Activated CD4-positive, alpha-beta memory T cell treated with anti-CD3 and anti-CD28 coated beads for 36 hours (primary cell): Measurements from ENCODE around the gene MAGI3. TPM values are rescaled to one million over a fixed set of nuclear protein-coding genes. Genes with fewer than 3 reads are reported as not detected.
"Not testable (repeated sequence)": the region's sequence is repeated elsewhere in the genome, so short reads cannot be mapped to it uniquely, and the experiment has no call there.

Source experiments
- CTCF ChIA-PET: fragments of 350-600 bp; sonication (Branson Sonifier 250); formaldehyde crosslinking; loops from one replicate; lab custom pipeline; 2021; ENCODE audit warnings: antibody characterized with exemption, inconsistent platforms; lab: Charles Lee
- POLR2A ChIA-PET: fragments of 350-600 bp; sonication (Branson Sonifier 250); formaldehyde crosslinking; loops from one replicate; lab custom pipeline; 2021; ENCODE audit warnings: antibody characterized with exemption; lab: Charles Lee
- DNase-seq: peaks from one replicate; pipeline ENCODE4 v3.0.0-alpha.2; 2020
- H3K27ac Mint-ChIP-seq: one replicate; pipeline ENCODE4 v1.8.0; 2021; ENCODE audit warnings: mixed read lengths
- H3K27me3 Mint-ChIP-seq: one replicate; pipeline ENCODE4 v1.8.0; 2021; ENCODE audit warnings: mixed read lengths
- H3K36me3 Mint-ChIP-seq: one replicate; pipeline ENCODE4 v1.8.0; 2021; ENCODE audit warnings: mixed read lengths
- H3K4me1 Mint-ChIP-seq: one replicate; pipeline ENCODE4 v1.8.0; 2021; ENCODE audit warnings: low read depth, mixed read lengths
- H3K4me3 Mint-ChIP-seq: one replicate; pipeline ENCODE4 v1.8.0; 2021; ENCODE audit warnings: mild to moderate bottlenecking, mixed read lengths
- H3K9me3 Mint-ChIP-seq: one replicate; pipeline ENCODE4 v1.8.0; 2021; ENCODE audit warnings: mixed read lengths
- intact Hi-C: fragments of 100-400 bp; cut with micrococcal nuclease; formaldehyde crosslinking; loops from one replicate; pipeline ENCODE4 v1.15.1; 2023
- total RNA-seq, 2 experiments: library from RNA; stranded (reverse); gene quantifications; one replicate each; pipeline ENCODE4 v1.2.3, GENCODE V29; 2021

The MAGI3 gene
- total RNA-seq, 2 experiments from 2014 or later: 7.3 to 7.4 TPM

DNA sequence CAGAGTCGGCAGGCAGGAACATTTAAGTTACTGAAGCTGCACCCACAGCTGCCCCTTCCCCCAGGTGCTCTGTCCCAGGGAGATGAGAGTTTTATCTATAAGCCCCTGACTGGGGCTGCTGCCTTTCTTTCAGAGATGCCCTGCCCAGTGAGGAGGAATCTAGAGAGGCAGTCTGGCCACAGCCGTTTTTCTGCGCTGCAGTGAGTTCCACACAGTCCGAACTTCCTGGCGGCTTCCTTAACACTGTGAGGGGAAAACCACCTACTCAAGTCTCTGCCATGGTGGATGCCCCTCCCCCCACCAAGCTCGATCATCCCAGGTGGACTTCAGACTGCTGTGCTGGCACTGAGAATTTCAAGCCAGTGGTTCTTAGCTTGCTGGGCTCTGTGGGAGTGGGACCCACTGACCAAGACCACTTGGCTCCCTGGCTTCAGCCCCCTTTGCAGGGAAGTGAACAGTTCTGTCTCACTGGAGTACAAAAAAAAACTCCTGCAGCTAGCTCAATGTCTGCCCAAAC lies 185.5 kb downstream of the MAGI3 start:
- intact Hi-C loops: not testable (repeated sequence)

DNA sequence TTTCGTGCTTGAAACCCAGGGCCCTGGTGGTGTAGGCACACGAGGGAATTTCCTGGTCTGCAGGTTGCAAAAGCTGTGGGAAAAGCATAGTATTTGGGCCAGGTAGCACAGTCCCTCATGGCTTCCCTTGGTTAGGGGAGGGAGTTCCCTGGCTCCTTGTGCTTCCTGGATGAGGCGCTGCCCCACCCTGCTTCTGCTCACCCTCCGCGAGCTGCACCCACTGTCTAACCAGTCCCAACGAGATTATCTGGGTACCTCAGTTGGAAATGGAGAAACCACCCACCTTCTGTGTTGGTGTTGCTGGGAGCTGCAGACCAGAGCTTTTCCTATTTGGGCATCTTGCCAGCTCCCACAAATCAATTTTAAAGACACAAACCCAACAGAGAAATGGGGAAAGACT lies 186.0 kb downstream of the MAGI3 start:
- Mint-ChIP-seq H3K9me3 (peaks cover 16% of the 10 kb centered on the region), H3K4me1 (no peaks in the 10 kb centered on the region), H3K36me3 (peaks cover 12% of the 10 kb centered on the region), H3K27ac (no peak overlapping the region), H3K4me3 (no peak overlapping the region), H3K27me3 (no peaks in the 10 kb centered on the region)
- CTCF ChIA-PET: no interaction called here
- intact Hi-C loops: no loop called here
- POLR2A ChIA-PET: no interaction called here
- DNase-seq: no peak

More for the DNA sequence above, 185.5 kb downstream of the MAGI3 start:
- H3K9me3 Mint-ChIP-seq: peaks cover 20% of the 10 kb centered on the region
- CTCF ChIA-PET, H3K4me3 Mint-ChIP-seq, H3K4me1 Mint-ChIP-seq, DNase-seq, POLR2A ChIA-PET, H3K27me3 Mint-ChIP-seq, H3K27ac Mint-ChIP-seq: not testable (repeated sequence)
- peaks cover 13% of the 10 kb centered on the region for H3K36me3 Mint-ChIP-seq

DNA sequence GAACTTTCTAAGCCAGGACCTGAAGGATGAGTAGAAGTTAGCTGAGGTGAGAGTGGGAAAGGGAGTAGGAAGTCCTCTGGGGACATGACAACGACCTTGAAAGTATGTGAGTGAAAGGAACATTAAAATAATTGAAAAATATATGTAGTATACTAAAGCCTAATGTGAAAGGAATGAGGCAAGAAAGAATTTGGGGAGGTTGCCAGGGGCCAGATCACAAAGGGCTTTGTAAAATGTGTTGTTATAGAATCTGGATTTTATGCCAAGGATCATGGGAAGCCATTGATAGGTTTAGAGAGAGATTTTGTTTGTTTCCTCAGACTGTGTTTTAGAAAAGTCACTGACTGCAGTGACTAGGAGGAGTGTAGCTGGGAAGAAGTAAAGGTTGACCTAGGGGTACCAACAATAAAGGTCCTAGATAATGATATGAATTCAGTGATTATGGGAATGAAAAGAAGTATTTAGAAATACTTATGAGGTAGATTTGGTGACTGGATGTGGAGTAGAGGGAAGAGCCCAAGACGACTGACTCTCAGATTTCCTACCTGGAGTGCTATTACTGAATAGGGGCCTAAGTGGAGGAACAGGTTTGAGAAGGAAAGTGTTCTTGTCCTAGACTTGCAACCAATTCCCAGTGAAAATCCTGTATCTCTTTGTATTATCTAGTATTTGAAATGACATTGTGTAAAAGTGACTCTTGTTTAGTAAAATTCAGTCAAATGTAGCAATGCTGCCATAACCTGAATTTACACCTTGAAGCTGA lies 189.1 kb downstream of the MAGI3 start:
- intact Hi-C loops: no loop called here
- no peak for DNase-seq
- Mint-ChIP-seq H3K27me3 (no peaks in the 10 kb centered on the region), H3K27ac (no peak overlapping the region), H3K4me1 (no peaks in the 10 kb centered on the region), H3K36me3 (peaks cover 2% of the 10 kb centered on the region), H3K9me3 (no peaks in the 10 kb centered on the region), H3K4me3 (no peak overlapping the region)
- POLR2A ChIA-PET: no interaction called here
- CTCF ChIA-PET: no interaction called here

DNA sequence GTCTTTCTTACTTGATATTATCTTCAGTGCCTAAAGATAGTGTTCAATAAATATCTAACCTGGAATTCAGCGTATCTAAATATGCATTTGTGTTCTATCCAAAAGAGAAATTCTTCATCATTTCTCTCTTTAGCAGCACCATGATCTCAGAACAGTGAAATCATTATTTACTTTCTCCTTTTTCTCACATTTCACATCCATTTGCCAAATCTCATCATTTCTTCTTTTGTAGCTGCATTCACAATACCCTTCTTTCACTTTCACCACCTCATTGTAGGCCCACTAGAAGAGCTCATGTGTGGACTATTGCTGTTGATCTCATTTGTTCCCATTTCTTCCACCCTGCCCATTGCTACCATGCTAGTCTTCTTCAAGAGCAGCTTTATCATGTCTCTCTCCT lies 191.0 kb downstream of the MAGI3 start:
- ChIA-PET POLR2A (no interaction called here), CTCF (no interaction called here)
- H3K27ac Mint-ChIP-seq: no peak overlapping the region
- H3K9me3 Mint-ChIP-seq: no peaks in the 10 kb centered on the region
- no peaks in the 10 kb centered on the region for H3K4me1 Mint-ChIP-seq
- H3K27me3 Mint-ChIP-seq: no peaks in the 10 kb centered on the region
- no peak for DNase-seq
- no peak overlapping the region for H3K4me3 Mint-ChIP-seq
- intact Hi-C loops: no loop called here
- no peaks in the 10 kb centered on the region for H3K36me3 Mint-ChIP-seq

DNA sequence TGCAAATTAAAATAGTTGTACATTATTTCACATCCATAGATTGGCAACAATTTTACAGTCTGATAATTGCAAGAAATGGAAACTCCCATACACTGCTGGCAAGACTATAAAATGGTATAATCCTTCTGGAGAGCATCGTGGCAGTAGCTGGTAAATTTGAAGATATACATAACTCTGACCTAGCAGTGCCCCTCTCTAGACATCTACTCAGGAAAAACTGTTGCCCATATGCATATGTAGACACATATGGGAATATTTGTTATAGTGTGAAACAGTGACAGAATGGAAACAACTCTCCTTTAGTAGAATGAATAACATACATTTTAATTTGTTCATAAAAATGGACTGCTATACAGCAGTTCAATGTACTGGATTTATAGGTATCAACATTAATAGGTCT lies 191.8 kb downstream of the MAGI3 start:
- DNase-seq: no peak
- intact Hi-C loops: no loop called here
- ChIA-PET CTCF (no interaction called here), POLR2A (no interaction called here)
- H3K27me3 Mint-ChIP-seq: no peaks in the 10 kb centered on the region
- H3K9me3 Mint-ChIP-seq: no peaks in the 10 kb centered on the region
- H3K27ac Mint-ChIP-seq: no peak overlapping the region
- no peaks in the 10 kb centered on the region for H3K4me1 Mint-ChIP-seq
- peaks cover under 1% of the 10 kb centered on the region for H3K36me3 Mint-ChIP-seq
- no peak overlapping the region for H3K4me3 Mint-ChIP-seq

DNA sequence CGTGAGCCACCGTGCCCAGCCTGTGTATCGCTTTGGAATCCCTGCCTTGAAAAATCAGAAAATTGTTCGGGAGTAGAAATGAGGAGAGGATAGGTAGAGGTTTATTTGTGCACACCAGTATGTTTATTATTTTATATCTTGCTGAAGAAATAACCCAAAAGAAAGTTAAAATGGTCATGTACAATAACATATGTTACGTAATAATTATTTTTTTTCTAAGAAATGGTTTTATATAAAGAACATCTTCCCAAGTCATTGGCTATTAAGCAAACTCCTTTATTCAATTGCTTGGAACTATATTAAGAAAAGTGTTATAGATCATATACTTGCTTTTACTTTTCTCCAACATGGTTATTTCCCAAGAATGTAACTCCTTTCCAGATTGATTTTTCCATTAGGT lies 197.2 kb downstream of the MAGI3 start:
- ChIA-PET POLR2A (no interaction called here), CTCF (no interaction called here)
- Mint-ChIP-seq H3K9me3 (no peaks in the 10 kb centered on the region), H3K27ac (no peak overlapping the region), H3K4me1 (no peaks in the 10 kb centered on the region), H3K36me3 (peaks cover 15% of the 10 kb centered on the region), H3K4me3 (no peak overlapping the region), H3K27me3 (no peaks in the 10 kb centered on the region)
- DNase-seq: no peak
- intact Hi-C loops: no loop called here

DNA sequence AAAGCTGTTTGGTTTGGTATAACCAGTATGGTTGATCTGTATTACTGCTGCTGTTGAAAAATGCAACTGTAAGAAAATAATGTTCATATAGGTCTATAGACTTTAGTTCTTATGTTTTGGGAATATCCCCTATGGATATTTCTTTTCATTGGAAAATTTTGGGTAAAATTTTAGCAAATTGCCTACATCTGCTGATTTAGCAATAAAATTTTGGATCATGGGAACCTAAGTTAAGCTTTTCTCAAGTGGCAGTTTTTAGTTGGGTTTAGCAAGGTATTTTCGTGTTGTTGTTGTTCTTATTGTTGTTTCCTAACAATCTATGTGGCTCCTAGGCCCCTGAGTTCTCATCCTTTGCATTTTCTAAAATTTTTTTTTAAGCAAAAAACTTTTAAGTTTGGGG lies 201.9 kb downstream of the MAGI3 start:
- intact Hi-C loops: no loop called here
- H3K4me1 Mint-ChIP-seq: no peaks in the 10 kb centered on the region
- no peak overlapping the region for H3K4me3 Mint-ChIP-seq
- no peak for DNase-seq
- ChIA-PET POLR2A (no interaction called here), CTCF (no interaction called here)
- H3K36me3 Mint-ChIP-seq: peaks cover 37% of the 10 kb centered on the region
- peaks cover 14% of the 10 kb centered on the region for H3K9me3 Mint-ChIP-seq
- no peaks in the 10 kb centered on the region for H3K27me3 Mint-ChIP-seq
- H3K27ac Mint-ChIP-seq: no peak overlapping the region

DNA sequence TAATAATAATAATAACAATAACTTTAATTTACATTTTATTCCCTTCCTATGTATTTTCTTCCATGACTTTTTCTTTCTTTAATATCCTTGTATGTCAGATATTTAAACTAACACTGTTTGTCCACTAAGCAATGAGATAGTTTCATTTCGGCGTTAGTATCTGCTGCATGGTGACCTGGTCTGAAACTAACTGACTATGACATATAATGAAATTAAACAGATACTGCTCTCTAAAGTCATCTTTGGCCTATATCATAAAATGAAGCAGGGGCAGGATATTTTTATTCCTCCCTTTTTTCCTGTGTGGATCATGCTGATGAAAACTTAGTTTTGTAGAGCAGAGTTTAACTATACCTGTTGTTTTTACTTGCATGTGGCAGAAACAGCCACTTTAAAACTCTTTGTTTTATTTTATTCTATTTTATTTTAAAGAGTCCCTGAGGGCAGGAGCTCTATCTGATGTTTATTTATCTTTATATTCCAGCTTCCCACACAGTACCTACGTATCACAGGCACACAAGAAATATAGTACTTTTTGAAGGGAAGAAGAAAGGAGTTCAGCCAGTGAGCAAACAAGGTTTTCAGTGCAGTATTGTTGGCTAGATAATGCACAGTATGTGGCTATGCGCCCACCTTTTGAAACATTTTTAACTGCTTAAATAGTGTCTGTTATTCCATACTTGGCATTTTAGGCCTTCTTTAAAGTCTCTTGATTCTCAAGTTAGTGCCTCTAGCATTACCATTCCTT lies 203.4 kb downstream of the MAGI3 start:
- peaks cover 42% of the 10 kb centered on the region for H3K36me3 Mint-ChIP-seq
- ChIA-PET CTCF (no interaction called here), POLR2A (no interaction called here)
- DNase-seq: no peak
- no peak overlapping the region for H3K4me3 Mint-ChIP-seq
- intact Hi-C loops: no loop called here
- no peaks in the 10 kb centered on the region for H3K27me3 Mint-ChIP-seq
- H3K4me1 Mint-ChIP-seq: no peaks in the 10 kb centered on the region
- H3K9me3 Mint-ChIP-seq: peaks cover 25% of the 10 kb centered on the region
- no peak overlapping the region for H3K27ac Mint-ChIP-seq

DNA sequence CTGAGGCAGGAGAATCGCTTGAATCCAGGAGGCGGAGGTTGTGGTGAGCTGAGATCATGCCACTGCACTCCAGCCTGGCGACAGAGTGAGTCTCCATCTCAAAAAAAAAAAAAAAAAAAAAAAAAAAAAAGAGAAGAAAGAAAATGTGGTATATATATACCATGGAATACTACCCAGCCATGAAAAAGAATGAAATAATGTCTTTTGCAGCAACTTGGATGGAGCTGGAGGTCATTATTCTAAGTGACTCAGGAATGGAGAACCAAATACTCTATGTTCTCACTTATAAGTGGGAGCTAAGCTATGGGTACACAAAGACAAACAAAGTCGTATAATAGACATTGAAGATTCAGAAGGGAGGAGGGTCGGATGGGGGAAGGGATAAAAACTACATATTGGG lies 214.2 kb downstream of the MAGI3 start:
- POLR2A ChIA-PET, H3K27me3 Mint-ChIP-seq, H3K4me1 Mint-ChIP-seq, H3K36me3 Mint-ChIP-seq, H3K27ac Mint-ChIP-seq, DNase-seq, intact Hi-C loops, H3K4me3 Mint-ChIP-seq, CTCF ChIA-PET: not testable (repeated sequence)
- H3K9me3 Mint-ChIP-seq: peaks cover 14% of the 10 kb centered on the region

DNA sequence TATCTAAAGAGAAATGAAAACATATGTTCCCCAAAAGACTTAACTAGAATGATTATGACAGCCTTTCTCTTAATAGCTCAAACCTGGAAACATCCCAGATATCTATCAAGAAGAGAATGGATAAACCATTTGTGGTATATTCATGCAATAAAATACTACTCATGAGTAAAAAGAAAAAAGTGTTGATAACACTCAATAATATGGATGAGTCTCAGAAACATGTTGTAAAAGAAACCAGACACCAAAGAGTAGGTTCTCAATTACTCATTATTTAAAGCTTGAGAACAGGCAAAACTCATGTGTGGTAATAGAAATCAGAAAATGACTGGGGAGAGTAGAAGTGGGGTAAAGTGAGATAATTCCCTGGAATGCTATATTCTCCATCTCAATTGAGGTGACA lies 214.8 kb downstream of the MAGI3 start:
- POLR2A ChIA-PET: no interaction called here
- CTCF ChIA-PET: no interaction called here
- Mint-ChIP-seq H3K4me1 (peaks cover 6% of the 10 kb centered on the region), H3K4me3 (no peak overlapping the region), H3K27me3 (no peaks in the 10 kb centered on the region), H3K9me3 (peaks cover 14% of the 10 kb centered on the region), H3K36me3 (peaks cover 1% of the 10 kb centered on the region), H3K27ac (no peak overlapping the region)
- intact Hi-C loops: no loop called here
- DNase-seq: no peak

DNA sequence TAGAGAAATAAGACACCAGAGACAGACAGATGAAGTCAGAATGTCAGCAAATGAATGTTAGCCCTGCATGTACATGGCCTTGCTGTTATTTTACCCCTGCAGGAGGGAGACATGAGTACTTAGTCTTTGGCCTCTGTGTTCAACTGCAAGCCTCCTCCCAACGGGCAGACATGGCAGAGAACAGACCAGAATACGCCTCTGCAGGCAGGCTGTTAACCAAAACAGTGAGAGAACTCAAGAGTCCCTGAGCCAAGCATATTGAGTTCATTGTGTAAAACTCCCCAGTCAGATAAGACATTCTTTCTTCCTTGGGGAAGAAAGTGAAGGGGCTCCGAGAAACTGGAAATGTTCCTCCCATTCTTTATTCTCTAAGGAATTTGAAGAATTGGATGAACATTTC lies 218.1 kb downstream of the MAGI3 start:
- H3K27ac Mint-ChIP-seq: no peak overlapping the region
- no peak for DNase-seq
- ChIA-PET POLR2A (no interaction called here), CTCF (no interaction called here)
- H3K9me3 Mint-ChIP-seq: peaks cover 3% of the 10 kb centered on the region
- no peaks in the 10 kb centered on the region for H3K4me1 Mint-ChIP-seq
- intact Hi-C loops: no loop called here
- H3K4me3 Mint-ChIP-seq: no peak overlapping the region
- H3K36me3 Mint-ChIP-seq: peaks cover 1% of the 10 kb centered on the region
- H3K27me3 Mint-ChIP-seq: no peaks in the 10 kb centered on the region

DNA sequence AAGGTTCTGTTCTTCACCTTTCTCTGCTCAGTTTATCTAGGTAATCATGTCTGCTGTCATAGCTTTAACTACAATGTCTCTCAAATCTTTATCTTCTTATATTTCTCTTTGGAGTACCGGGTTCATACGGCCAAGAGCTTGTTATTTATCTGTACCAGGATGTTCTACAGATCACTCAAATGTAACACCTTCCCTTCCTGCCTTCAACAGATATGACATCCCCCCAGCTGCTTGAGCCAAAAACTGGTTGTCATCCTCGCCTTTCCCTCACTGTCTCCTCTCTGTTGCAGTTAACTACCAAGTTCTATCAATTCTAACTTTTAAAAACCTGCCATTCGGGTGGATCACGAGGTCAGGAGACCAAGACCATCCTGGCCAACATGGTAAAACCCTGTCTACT lies 220.1 kb downstream of the MAGI3 start:
- ChIA-PET CTCF (no interaction called here), POLR2A (no interaction called here)
- H3K9me3 Mint-ChIP-seq: no peaks in the 10 kb centered on the region
- no peaks in the 10 kb centered on the region for H3K4me1 Mint-ChIP-seq
- H3K27me3 Mint-ChIP-seq: no peaks in the 10 kb centered on the region
- DNase-seq: no peak
- intact Hi-C loops: no loop called here
- H3K36me3 Mint-ChIP-seq: peaks cover 1% of the 10 kb centered on the region
- H3K4me3 Mint-ChIP-seq: no peak overlapping the region
- no peak overlapping the region for H3K27ac Mint-ChIP-seq

DNA sequence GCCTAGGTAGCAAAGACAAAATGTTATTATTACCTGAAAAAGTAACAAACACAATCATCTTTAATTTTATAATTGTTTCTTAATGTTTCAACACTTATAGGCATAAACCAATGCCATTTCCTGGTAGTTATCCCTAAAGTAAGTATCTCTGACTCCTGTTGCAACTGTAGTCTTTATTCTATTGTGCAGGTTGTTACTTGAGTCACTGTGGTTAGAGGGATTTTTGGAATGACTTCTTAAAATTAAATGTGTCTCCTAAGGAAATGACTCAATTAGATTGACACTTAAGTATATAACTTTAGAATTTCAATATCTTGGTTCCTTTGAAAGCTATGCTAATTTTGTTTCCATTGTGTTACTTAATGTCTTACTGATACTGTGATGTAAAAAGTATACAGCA lies 225.1 kb downstream of the MAGI3 start:
- Mint-ChIP-seq H3K9me3 (no peaks in the 10 kb centered on the region), H3K27ac (no peak overlapping the region), H3K36me3 (peaks cover 4% of the 10 kb centered on the region), H3K4me3 (no peak overlapping the region), H3K4me1 (no peaks in the 10 kb centered on the region), H3K27me3 (no peaks in the 10 kb centered on the region)
- no peak for DNase-seq
- intact Hi-C loops: no loop called here
- POLR2A ChIA-PET: no interaction called here
- CTCF ChIA-PET: no interaction called here
